Karpas-422 (cell line): ENCODE measurements around the gene SLC24A4. TPM values are rescaled to one million over a fixed set of nuclear protein-coding genes. Genes with fewer than 3 reads are reported as not detected.

Experiments used
- DNase-seq: peaks from one replicate; pipeline ENCODE4 v3.0.0-alpha.2; 2015
- H2AFZ ChIP-seq: fragments of 200-600 bp; sonication (generic); 2 replicates; pipeline ENCODE4 v1.6.1; 2014; ENCODE audit warnings: antibody characterized with exemption, low read length, mixed read lengths
- H3K27ac ChIP-seq: fragments of 200-600 bp; sonication (generic); 2 replicates; pipeline ENCODE4 v1.5.1; 2014; ENCODE audit warnings: mild to moderate bottlenecking, low read length, moderate library complexity
- H3K27me3 ChIP-seq: fragments of 200-600 bp; sonication (generic); 2 replicates; pipeline ENCODE4 v1.6.1; 2014; ENCODE audit warnings: low read length, mixed read lengths
- H3K36me3 ChIP-seq: fragments of 200-600 bp; sonication (generic); 2 replicates; pipeline ENCODE4 v1.6.1; 2014; ENCODE audit warnings: low read length, mixed read lengths; ENCODE audit not compliant: insufficient read depth
- H3K4me1 ChIP-seq: fragments of 200-600 bp; sonication (generic); 2 replicates; pipeline ENCODE4 v1.6.1; 2014; ENCODE audit warnings: mild to moderate bottlenecking, low read length, mixed read lengths
- H3K4me2 ChIP-seq: fragments of 200-600 bp; sonication (generic); 2 replicates; pipeline ENCODE4 v1.6.1; 2014; ENCODE audit warnings: low read length, low read depth, mild to moderate bottlenecking; ENCODE audit not compliant: poor library complexity, severe bottlenecking
- H3K4me3 ChIP-seq: fragments of 200-600 bp; sonication (generic); 2 replicates; pipeline ENCODE4 v1.5.1; 2014; ENCODE audit warnings: mild to moderate bottlenecking, antibody characterized with exemption, low read length, mixed read lengths
- H3K79me2 ChIP-seq: fragments of 200-600 bp; sonication (generic); 2 replicates; pipeline ENCODE4 v1.6.1; 2014; ENCODE audit warnings: mild to moderate bottlenecking, low read length, mixed read lengths
- H3K9ac ChIP-seq: fragments of 200-600 bp; sonication (generic); 2 replicates; pipeline ENCODE4 v1.6.0; 2014; ENCODE audit warnings: low read length
- H3K9me2 ChIP-seq: fragments of 200-600 bp; sonication (generic), shearing (Covaris generic); replicated peaks from 2 replicates; pipeline ENCODE4 v1.6.0; 2014; ENCODE audit warnings: mild to moderate bottlenecking, low read length, moderate library complexity; ENCODE audit not compliant: insufficient read depth
- H3K9me3 ChIP-seq: fragments of 300-700, 200-600 bp; sonication (generic); 2 replicates; pipeline ENCODE4 v1.6.1; 2014; ENCODE audit warnings: low read length, mixed read lengths
- H4K20me1 ChIP-seq: fragments of 200-600 bp; sonication (generic); 2 replicates; pipeline ENCODE4 v1.6.1; 2014; ENCODE audit warnings: mild to moderate bottlenecking, antibody characterized with exemption, low read length, low read depth; ENCODE audit not compliant: insufficient read depth
- total RNA-seq: library from RNA; depleted of rRNA; stranded (reverse); fragments of >200 nt; shearing (Covaris generic); gene quantifications from 2 replicates; pipeline ENCODE4 v1.2.3, GENCODE V29; 2014; ENCODE audit warnings: low replicate concordance

SLC24A4 gene
- total RNA-seq, 1 experiment from 2014 or later: not detected

GRCh38 chr14:92521058-92521415, 198.1 kb downstream of the SLC24A4 start:
- Histone ChIP-seq H3K4me3 (no peak overlapping the region), H4K20me1 (no peaks in the 10 kb centered on the region), H3K9ac (no peak overlapping the region), H2AFZ (no peak overlapping the region), H3K9me2 (no peaks in the 10 kb centered on the region), H3K36me3 (no peaks in the 10 kb centered on the region), H3K4me1 (no peaks in the 10 kb centered on the region), H3K4me2 (no peak overlapping the region), H3K27ac (no peak overlapping the region), H3K9me3 (no peaks in the 10 kb centered on the region), H3K27me3 (no peaks in the 10 kb centered on the region), H3K79me2 (no peaks in the 10 kb centered on the region)
- no peak for DNase-seq

GRCh38 chr14:92523752-92524151, 200.8 kb downstream of the SLC24A4 start:
- H4K20me1 ChIP-seq: no peaks in the 10 kb centered on the region

GRCh38 chr14:92524602-92525185, 201.7 kb downstream of the SLC24A4 start:
- DNase-seq: no peak
- no peak overlapping the region for H3K4me2 ChIP-seq
- no peaks in the 10 kb centered on the region for H3K4me1 ChIP-seq

More at GRCh38 chr14:92523752-92524151, 200.8 kb downstream of the SLC24A4 start:
- Histone ChIP-seq H3K79me2 (no peaks in the 10 kb centered on the region), H3K27me3 (no peaks in the 10 kb centered on the region), H3K9me3 (no peaks in the 10 kb centered on the region), H2AFZ (no peak overlapping the region), H3K4me2 (no peak overlapping the region), H3K9me2 (no peaks in the 10 kb centered on the region), H3K27ac (no peak overlapping the region), H3K9ac (no peak overlapping the region), H3K4me1 (no peaks in the 10 kb centered on the region), H3K4me3 (no peak overlapping the region), H3K36me3 (no peaks in the 10 kb centered on the region)
- no peak for DNase-seq

GRCh38 chr14:92525322-92526095, 202.5 kb downstream of the SLC24A4 start:
- H3K27ac ChIP-seq: no peak overlapping the region
- no peak overlapping the region for H3K4me3 ChIP-seq
- no peak overlapping the region for H3K4me2 ChIP-seq
- no peaks in the 10 kb centered on the region for H3K9me2 ChIP-seq
- DNase-seq: no peak
- H3K36me3 ChIP-seq: no peaks in the 10 kb centered on the region
- no peaks in the 10 kb centered on the region for H3K9me3 ChIP-seq
- no peaks in the 10 kb centered on the region for H4K20me1 ChIP-seq
- H3K9ac ChIP-seq: no peak overlapping the region
- H3K79me2 ChIP-seq: no peaks in the 10 kb centered on the region
- H3K27me3 ChIP-seq: no peaks in the 10 kb centered on the region
- H3K4me1 ChIP-seq: no peaks in the 10 kb centered on the region
- no peak overlapping the region for H2AFZ ChIP-seq

More at GRCh38 chr14:92524602-92525185, 201.7 kb downstream of the SLC24A4 start:
- Histone ChIP-seq H4K20me1 (no peaks in the 10 kb centered on the region), H3K4me3 (no peak overlapping the region), H3K27me3 (no peaks in the 10 kb centered on the region), H3K36me3 (no peaks in the 10 kb centered on the region), H3K9me3 (no peaks in the 10 kb centered on the region), H3K79me2 (no peaks in the 10 kb centered on the region), H3K9ac (no peak overlapping the region), H3K9me2 (no peaks in the 10 kb centered on the region), H3K27ac (no peak overlapping the region), H2AFZ (no peak overlapping the region)

- no peak overlapping the region for H3K4me3 ChIP-seq
- no peaks in the 10 kb centered on the region for H3K36me3 ChIP-seq
- H4K20me1 ChIP-seq: no peaks in the 10 kb centered on the region
- H3K9me2 ChIP-seq: no peaks in the 10 kb centered on the region
- no peaks in the 10 kb centered on the region for H3K4me1 ChIP-seq
- no peaks in the 10 kb centered on the region for H3K79me2 ChIP-seq
- H3K4me2 ChIP-seq: no peak overlapping the region
- H3K9me3 ChIP-seq: no peaks in the 10 kb centered on the region
- DNase-seq: no peak
- no peak overlapping the region for H2AFZ ChIP-seq
- no peak overlapping the region for H3K27ac ChIP-seq
- H3K9ac ChIP-seq: no peak overlapping the region
- H3K27me3 ChIP-seq: no peaks in the 10 kb centered on the region
Measured at GRCh38 chr14:92527721-92528120, 204.8 kb downstream of the SLC24A4 start.

- Histone ChIP-seq H3K79me2 (no peaks in the 10 kb centered on the region), H3K9ac (no peak overlapping the region), H3K9me2 (no peaks in the 10 kb centered on the region), H3K27ac (no peak overlapping the region), H3K27me3 (no peaks in the 10 kb centered on the region), H3K4me3 (no peak overlapping the region), H3K9me3 (no peaks in the 10 kb centered on the region), H4K20me1 (no peaks in the 10 kb centered on the region), H3K4me1 (no peaks in the 10 kb centered on the region), H3K36me3 (no peaks in the 10 kb centered on the region), H2AFZ (no peak overlapping the region), H3K4me2 (no peak overlapping the region)
- no peak for DNase-seq
Measured at GRCh38 chr14:92528486-92529100, 205.6 kb downstream of the SLC24A4 start.

GRCh38 chr14:92529903-92530302, 206.9 kb downstream of the SLC24A4 start:
- Histone ChIP-seq H4K20me1 (no peaks in the 10 kb centered on the region), H3K4me1 (no peaks in the 10 kb centered on the region), H3K4me3 (no peak overlapping the region), H3K27ac (no peak overlapping the region), H3K9me3 (no peaks in the 10 kb centered on the region), H3K4me2 (no peak overlapping the region), H2AFZ (no peak overlapping the region), H3K27me3 (no peaks in the 10 kb centered on the region), H3K79me2 (no peaks in the 10 kb centered on the region), H3K9ac (no peak overlapping the region), H3K36me3 (no peaks in the 10 kb centered on the region), H3K9me2 (no peaks in the 10 kb centered on the region)
- DNase-seq: no peak

- Histone ChIP-seq H4K20me1 (no peaks in the 10 kb centered on the region), H3K9me3 (no peaks in the 10 kb centered on the region), H3K4me1 (no peaks in the 10 kb centered on the region), H3K27me3 (no peaks in the 10 kb centered on the region), H3K4me3 (no peak overlapping the region), H3K79me2 (no peaks in the 10 kb centered on the region), H3K4me2 (no peak overlapping the region), H2AFZ (no peak overlapping the region), H3K27ac (no peak overlapping the region), H3K9ac (no peak overlapping the region), H3K9me2 (no peaks in the 10 kb centered on the region), H3K36me3 (no peaks in the 10 kb centered on the region)
- DNase-seq: no peak
Measured at GRCh38 chr14:92531106-92531873, 208.3 kb downstream of the SLC24A4 start.
